ENCODE results near the gene SLIRP. TPM values are rescaled to one million over a fixed set of nuclear protein-coding genes. Genes with fewer than 3 reads are reported as not detected.

Gene SLIRP
- total and polyA plus RNA-seq, 2 of the 4 experiments (the other 2 are of a cell fraction): 226 to 244 TPM

GRCh38 chr14:77738559-77739250 is 30.8 kb downstream of the SLIRP start:
- H3K36me3 ChIP-seq (ENCODE audit: control insufficient read depth, insufficient read depth, low read length): peaks cover 32% of the 10 kb centered on the region
- no peak overlapping the region for H3K4ac ChIP-seq (ENCODE audit: low read depth, low read length)
- intact Hi-C loops (cut with micrococcal nuclease) (no loop called here), dilution Hi-C loops (cut with HindIII; ENCODE audit: low sequenced_read_pairs, unreplicated experiment) (no loop called here), in situ Hi-C loops (cut with MboI; ENCODE audit: low sequenced_read_pairs) (no loop called here)
- no peaks in the 10 kb centered on the region for H4K20me1 ChIP-seq (ENCODE audit: insufficient read depth, low read length)
- CTCF ChIA-PET: no interaction called here
- no peak overlapping the region for H3K23ac ChIP-seq (ENCODE audit: low read depth, low read length)
- no peak overlapping the region for H3K27ac ChIP-seq (ENCODE audit: insufficient read depth, low read length)
- POLR2A ChIA-PET (ENCODE audit: unreplicated experiment): no interaction called here
- no peak overlapping the region for H4K91ac ChIP-seq (ENCODE audit: insufficient read depth, low read depth, low read length)
- H2BK15ac ChIP-seq (ENCODE audit: low read depth, low read length): no peak overlapping the region
- H2BK5ac ChIP-seq (ENCODE audit: low read depth, low read length, poor library complexity, severe bottlenecking): no peak overlapping the region
- ATAC-seq (ENCODE audit: low read depth) (no peak), DNase-seq (peak; percentile 45)
- TF ChIP-seq RFX5 (IDR thresholded peaks at IDR 0.05; ENCODE audit: low read depth, low read length) (no peak), MXI1 (IDR thresholded peaks at IDR 0.05; ENCODE audit: borderline replicate concordance, low read depth, low read length) (no peak), SMC3 (IDR thresholded peaks at IDR 0.05; ENCODE audit: low read depth, low read length) (no peak), NFE2L2 (IDR thresholded peaks at IDR 0.05; ENCODE audit: low read depth, low read length) (no peak), USF2 (IDR thresholded peaks at IDR 0.05; ENCODE audit: low read depth, low read length) (no peak), RAD21 (IDR thresholded peaks at IDR 0.05; ENCODE audit: low read length) (no peak), CEBPB (IDR thresholded peaks at IDR 0.05; ENCODE audit: low read depth, low read length) (no peak), ELK1 (IDR thresholded peaks at IDR 0.05; ENCODE audit: borderline replicate concordance, low read depth, low read length) (no peak), RCOR1 (IDR thresholded peaks at IDR 0.05; ENCODE audit: insufficient replicate concordance, low read length) (no peak), CHD1 (IDR thresholded peaks at IDR 0.05; ENCODE audit: low read depth, low read length) (no peak)
- H2BK120ac ChIP-seq (ENCODE audit: low read depth, low read length): no peak overlapping the region
- H4K8ac ChIP-seq (ENCODE audit: low read depth in 2 of 2, low read length in 2 of 2): no peak overlapping the region
- WGBS, 2 experiments (ENCODE audit: extremely low coverage in 2 of 2, insufficient read length in 1 of 2): no CpG with 5 or more reads among the region's 7 CpGs
- no peak overlapping the region for H2BK20ac ChIP-seq (ENCODE audit: low read depth, low read length)
- no peaks in the 10 kb centered on the region for H3K9me3 ChIP-seq (ENCODE audit: control insufficient read depth, insufficient read depth, low read length)
- no peak overlapping the region for H3K56ac ChIP-seq (ENCODE audit: extremely low read depth, insufficient read depth, low read length)
- no peaks in the 10 kb centered on the region for H3K4me1 ChIP-seq (ENCODE audit: control insufficient read depth, insufficient read depth, low read length)
- H3K4me2 ChIP-seq (ENCODE audit: low read depth, low read length): no peak overlapping the region
- no peaks in the 10 kb centered on the region for H3K27me3 ChIP-seq (ENCODE audit: control insufficient read depth, insufficient read depth, low read length)
- no peak overlapping the region for H3K18ac ChIP-seq (ENCODE audit: low read depth, low read length)
- H3K9me1 ChIP-seq (ENCODE audit: insufficient read depth, low read length): no peaks in the 10 kb centered on the region; the same call in 1 of the 2 replicates
- no TSS peak for BruUV-seq (replicated peaks)
- H2AK9ac ChIP-seq (replicated peaks; ENCODE audit: low read depth, low read length, poor library complexity): no peak overlapping the region
- no peak overlapping the region for H2AFZ ChIP-seq (replicated peaks; ENCODE audit: low read length, poor library complexity)
- peaks cover 13 to 23% of the 10 kb centered on the region in 2 experiments for H3K79me1 ChIP-seq (ENCODE audit: low read depth in 1 of 2, low read length in 2 of 2)
- H3K14ac ChIP-seq (replicated peaks; ENCODE audit: low read depth, low read length): no peak overlapping the region
- no peak overlapping the region for H3K4me3 ChIP-seq (ENCODE audit: insufficient read depth, low read depth, low read length)
- H4K5ac ChIP-seq (ENCODE audit: low read depth, low read length): no peak overlapping the region
- H2AK5ac ChIP-seq (ENCODE audit: low read depth, low read length): no peak overlapping the region
- H3K9ac ChIP-seq (ENCODE audit: low read depth, low read length): no peak overlapping the region
